ENCODE measurements around the gene LBX1.

LBX1 gene

DNA sequence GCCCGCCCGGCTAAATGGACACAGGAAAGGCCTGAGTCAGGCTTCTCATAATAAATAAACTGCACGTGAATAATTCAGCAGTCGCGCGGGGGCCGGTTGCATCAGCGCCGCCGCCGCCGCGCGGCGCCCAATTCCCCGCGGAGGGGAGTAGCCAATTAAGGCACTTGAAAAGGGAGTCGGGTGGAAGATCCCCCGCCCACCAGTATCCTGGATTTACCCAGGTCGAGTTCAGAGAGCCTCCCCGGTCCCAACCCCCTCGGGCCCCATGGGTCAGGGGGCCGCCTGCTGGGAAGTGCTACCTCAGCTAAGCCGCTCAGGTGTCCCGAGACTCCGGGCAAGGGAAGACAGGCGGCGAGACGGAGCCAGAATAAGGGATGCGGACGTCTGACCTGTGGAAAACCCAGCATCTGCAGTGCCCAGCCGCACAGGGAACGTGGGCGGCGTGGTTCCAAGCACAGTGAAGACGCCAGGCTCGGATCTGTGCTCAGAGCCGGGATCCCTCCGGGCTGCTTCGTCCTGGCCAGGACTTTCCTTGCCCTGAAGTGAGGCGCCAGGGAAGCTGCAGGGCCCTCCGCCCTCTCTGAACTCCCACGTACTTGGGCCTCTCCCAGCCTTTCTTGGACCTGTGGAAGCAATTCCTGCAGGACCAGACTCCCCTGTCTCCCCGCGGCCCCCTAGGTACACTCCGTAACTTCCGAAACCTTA is 7.3 kb upstream of the LBX1 start:
- FAIRE-seq: no peak
- no peak for TF ChIP-seq POLR2A (IDR thresholded peaks at IDR 0.05; ENCODE audit: low read depth, low read length)
- DNase-seq (ENCODE audit: insufficient read length, low spot score): no peak

DNA sequence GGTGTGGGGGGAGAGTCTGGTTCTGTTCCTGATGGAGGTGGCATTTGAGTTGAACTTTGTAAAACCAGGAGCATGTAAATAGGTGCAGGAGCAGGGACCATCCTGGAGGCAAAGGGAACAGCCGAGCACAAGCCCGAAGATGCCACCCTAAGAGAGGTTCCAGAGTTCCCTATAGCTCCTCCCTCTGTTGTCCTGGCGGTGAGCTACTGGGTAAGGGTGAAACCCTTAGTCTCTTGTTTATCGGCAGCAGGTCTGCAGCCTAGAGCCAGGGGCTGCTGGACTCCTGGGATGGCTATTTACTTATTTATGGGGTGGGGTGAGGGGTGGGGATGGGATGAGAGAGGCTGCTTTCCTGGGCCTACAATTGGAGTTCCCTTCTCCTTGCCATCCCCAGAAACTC is 6.5 kb upstream of the LBX1 start:
- DNase-seq (ENCODE audit: insufficient read length, low spot score) (no peak), FAIRE-seq (no peak)
- TF ChIP-seq POLR2A (IDR thresholded peaks at IDR 0.05; ENCODE audit: low read depth, low read length): no peak

DNA sequence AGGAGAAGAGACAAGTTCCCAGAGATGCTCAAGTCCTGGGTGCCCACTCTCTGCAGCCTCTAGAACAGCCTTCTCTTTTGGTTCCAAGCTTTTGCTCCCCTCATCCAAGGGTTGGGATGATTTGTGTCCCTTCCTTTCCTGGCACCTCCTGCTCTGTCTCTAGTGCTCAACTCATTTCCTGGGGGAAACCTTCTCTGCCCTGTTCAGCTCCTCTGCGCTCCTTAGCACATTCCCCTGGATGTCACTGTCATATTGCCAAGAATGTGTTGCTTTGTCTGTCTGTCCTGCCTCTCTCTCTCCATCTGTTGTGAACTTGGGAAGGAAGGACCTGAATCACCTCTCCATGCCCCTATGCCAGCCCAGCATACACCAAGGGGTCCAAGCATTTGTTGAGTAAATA is 5.1 kb upstream of the LBX1 start:
- DNase-seq (ENCODE audit: insufficient read length, low spot score): no peak
- no peak for TF ChIP-seq POLR2A (IDR thresholded peaks at IDR 0.05; ENCODE audit: low read depth, low read length)
- no peak for FAIRE-seq

DNA sequence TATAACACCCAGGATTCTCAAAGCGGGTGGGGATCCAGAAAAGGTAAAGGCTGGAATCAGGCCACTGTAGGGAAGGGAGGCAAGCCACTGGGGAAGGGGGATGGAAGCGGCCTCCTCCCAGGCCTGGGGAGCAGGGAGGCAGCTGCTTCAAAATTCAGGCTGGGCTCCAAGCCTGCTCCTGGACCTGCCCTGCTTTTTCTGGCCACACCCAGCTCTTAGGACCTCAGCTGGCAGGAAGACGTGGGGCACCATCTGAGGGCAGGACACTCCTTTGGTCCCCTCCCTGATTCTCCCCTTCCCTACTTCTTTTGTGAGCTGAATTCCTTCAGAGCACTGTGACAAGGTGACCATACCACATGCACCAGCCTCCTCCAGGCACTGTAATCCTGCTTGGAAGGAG is 4.6 kb upstream of the LBX1 start:
- TF ChIP-seq POLR2A (IDR thresholded peaks at IDR 0.05; ENCODE audit: low read depth, low read length): no peak
- DNase-seq (ENCODE audit: insufficient read length, low spot score): no peak
- no peak for FAIRE-seq

DNA sequence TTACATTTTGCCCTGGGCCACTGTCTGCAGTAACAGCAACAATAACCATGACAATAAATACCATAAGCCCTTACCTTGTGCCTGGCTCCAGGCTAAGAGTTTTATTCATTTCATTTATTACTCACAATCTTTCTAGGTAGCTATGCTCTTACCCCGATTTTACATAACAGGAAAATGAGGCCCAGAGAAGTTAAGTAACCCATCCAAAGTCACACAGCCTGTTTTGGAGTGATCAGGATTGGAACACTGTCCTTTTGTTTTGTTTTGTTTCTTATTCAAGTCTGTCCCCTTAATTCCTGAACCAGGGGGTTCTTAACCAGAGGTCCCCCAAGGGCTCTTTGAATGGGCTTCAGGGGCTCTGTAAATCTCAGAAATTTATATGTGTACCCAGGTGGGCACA is 4.2 kb upstream of the LBX1 start:
- DNase-seq (ENCODE audit: insufficient read length, low spot score) (no peak), FAIRE-seq (no peak)
- TF ChIP-seq POLR2A (IDR thresholded peaks at IDR 0.05; ENCODE audit: low read depth, low read length): no peak

DNA sequence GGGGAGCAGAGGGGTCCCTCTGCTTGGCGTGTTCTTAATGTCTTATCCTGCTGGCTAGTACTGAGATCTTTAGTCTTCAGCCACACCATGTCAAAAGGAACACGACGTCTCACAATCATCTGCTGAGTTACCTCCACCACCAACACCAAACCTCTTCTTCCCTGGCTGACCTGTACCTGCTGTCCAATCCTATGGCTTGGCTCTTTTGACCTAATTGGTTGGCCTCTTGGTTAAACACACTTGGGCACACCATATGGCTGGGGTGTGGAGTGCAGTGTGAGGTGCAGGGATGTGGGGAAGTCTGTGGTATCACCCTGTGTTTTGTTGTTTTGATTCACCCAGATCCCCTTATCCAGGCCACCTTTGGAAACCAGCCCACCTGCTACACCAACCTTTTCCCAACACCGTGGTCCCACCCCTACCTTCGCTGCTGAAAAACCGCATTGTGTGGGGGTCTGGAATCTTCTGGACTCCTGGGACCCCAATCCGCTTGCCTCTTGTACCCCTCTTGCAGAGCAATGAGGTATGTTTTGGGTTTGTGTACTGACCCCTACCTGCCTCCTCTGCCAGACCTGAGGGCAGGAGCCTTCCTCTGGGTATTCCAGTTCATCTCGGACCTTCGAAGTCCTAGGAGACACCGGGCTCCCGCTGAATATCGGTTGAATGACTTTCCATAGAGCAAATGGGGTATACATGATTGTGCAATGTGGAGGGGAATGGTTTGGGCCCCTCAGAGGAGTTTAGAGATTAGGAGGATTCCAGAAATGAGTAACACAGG is 2.8 kb upstream of the LBX1 start:
- TF ChIP-seq POLR2A (IDR thresholded peaks at IDR 0.05; ENCODE audit: low read depth, low read length): no peak
- DNase-seq (ENCODE audit: insufficient read length, low spot score) (no peak), FAIRE-seq (no peak)

DNA sequence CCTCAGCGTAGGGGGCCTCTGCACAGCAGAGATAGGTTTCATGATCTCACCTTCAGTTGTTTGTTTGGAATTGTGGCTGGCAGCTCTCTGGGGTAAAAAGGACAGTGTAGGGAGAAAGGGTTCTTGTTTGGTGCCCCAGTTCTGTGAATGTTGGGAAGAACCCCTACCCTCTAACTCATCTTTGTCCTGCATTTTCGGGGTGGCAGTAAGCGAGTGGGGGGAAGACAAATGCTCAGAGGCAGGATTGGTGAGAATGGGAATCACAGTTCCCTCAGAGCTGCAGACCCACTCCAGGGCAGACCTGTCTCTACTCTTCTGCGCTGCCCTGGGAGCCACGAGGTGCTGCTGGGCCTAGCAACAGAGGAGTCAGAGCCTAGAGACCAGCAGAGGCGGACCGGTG is 1.8 kb upstream of the LBX1 start:
- no peak for DNase-seq (ENCODE audit: insufficient read length, low spot score)
- FAIRE-seq: no peak
- no peak for TF ChIP-seq POLR2A (IDR thresholded peaks at IDR 0.05; ENCODE audit: low read depth, low read length)

GRCh38 chr10:101230183-101230917 is 1.1 kb upstream of the LBX1 start:
- no peak for FAIRE-seq
- no peak for TF ChIP-seq POLR2A (IDR thresholded peaks at IDR 0.05; ENCODE audit: low read depth, low read length)
- DNase-seq (ENCODE audit: insufficient read length, low spot score): no peak

DNA sequence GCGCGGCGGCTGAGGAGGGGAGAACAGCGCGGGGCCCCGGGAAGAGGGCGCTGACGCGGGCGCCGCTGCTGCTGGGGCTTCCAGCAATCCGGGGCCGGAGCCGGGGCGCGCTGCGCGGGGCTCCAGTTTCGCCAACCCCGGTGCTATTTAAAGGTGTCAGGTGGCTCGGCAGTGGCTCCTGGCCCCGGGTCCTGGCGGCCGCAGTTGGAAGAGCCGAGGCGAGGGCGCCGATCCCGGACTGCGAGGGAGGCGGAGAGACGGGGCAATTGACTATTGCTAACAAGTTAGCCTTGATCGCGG is 347 bp downstream of the LBX1 start:
- DNase-seq (ENCODE audit: insufficient read length, low spot score) (no peak), FAIRE-seq (no peak)
- TF ChIP-seq POLR2A (IDR thresholded peaks at IDR 0.05; ENCODE audit: low read depth, low read length): no peak

- TF ChIP-seq POLR2A (IDR thresholded peaks at IDR 0.05; ENCODE audit: low read depth, low read length): no peak
- FAIRE-seq: no peak
- DNase-seq (ENCODE audit: insufficient read length, low spot score): no peak
Observed at GRCh38 chr10:101228153-101228965, 904 bp downstream of the LBX1 start.

GRCh38 chr10:101227429-101228152 is 1.7 kb downstream of the LBX1 start:
- FAIRE-seq: no peak
- no peak for DNase-seq (ENCODE audit: insufficient read length, low spot score)
- TF ChIP-seq POLR2A (IDR thresholded peaks at IDR 0.05; ENCODE audit: low read depth, low read length): no peak

DNA sequence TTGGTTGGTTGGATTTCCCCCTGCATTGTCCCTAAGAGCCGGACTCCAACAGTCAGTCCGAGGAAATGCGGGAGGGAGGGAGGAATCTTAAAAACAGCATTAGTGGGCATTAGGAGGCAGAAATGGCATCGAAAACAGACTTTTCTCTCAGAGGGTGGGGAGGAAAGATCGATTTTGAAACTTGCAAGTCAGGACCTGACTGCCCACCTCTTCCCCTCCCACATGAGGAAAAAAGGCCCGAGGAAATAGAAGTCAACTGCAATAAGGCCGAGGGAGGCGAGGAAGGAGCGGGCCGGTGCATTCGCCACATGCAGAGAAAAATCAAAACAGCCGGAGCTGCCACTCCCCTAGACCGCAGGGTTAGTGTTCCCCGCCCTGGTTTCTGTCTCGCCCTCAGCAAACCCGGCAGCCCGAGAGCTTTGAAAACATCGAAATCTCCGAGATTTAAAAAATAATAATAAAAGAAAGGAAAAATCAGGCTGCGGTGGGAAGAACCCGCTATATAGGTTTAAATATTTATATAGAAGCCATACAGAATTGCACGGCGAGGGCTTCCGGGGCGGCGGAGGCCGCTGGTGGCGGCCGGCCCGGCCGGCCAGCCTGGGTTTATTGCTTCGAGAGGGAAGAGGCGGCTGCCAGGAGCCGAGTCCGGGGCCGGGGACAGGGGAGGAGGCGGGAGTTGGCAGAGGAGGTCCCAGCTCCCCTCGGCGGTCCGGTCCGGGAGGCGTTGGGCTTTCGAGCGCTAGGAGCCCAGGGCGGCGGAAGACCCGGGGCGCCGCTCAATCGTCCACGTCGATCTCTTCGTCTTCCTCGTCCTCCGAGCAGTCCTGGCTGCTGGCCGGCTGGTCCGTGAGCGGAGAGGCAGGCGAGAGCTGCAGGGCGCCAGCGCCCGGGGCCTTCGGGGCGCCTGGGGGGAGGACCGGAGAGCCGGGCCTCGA is 2.5 kb downstream of the LBX1 start:
- DNase-seq (ENCODE audit: insufficient read length, low spot score) (no peak), FAIRE-seq (no peak)
- TF ChIP-seq POLR2A (IDR thresholded peaks at IDR 0.05; ENCODE audit: low read depth, low read length): no peak
